ENCODE results near the gene JAM3. TPM values are rescaled to one million over a fixed set of nuclear protein-coding genes. Genes with fewer than 3 reads are reported as not detected.
"Not testable (repeated sequence)": the region's sequence is repeated elsewhere in the genome, so short reads cannot be mapped to it uniquely, and the experiment has no call there.

Gene JAM3
- total RNA-seq, 1 experiment from 2014 or later, result 34.4 TPM

GRCh38 chr11:134171951-134172350 lies 103.1 kb downstream of the JAM3 start:
- H3K36me3 ChIP-seq (replicated peaks; ENCODE audit: control insufficient read depth, insufficient read depth, low read length), result peaks cover 53% of the 10 kb centered on the region
- H3K4me3 ChIP-seq (ENCODE audit: insufficient read depth, low read depth, low read length), result no peak overlapping the region
- DNase-seq, result no peak
- H3K27me3 ChIP-seq (ENCODE audit: control insufficient read depth, insufficient read depth, low read length), result no peaks in the 10 kb centered on the region

GRCh38 chr11:134173296-134173695 lies 104.4 kb downstream of the JAM3 start:
- Histone ChIP-seq H3K36me3 (replicated peaks; ENCODE audit: control insufficient read depth, insufficient read depth, low read length) (peaks cover 51% of the 10 kb centered on the region), H3K4me3 (ENCODE audit: insufficient read depth, low read depth, low read length) (no peak overlapping the region), H3K27me3 (ENCODE audit: control insufficient read depth, insufficient read depth, low read length) (no peaks in the 10 kb centered on the region)
- DNase-seq, result no peak

- H3K36me3 ChIP-seq (replicated peaks; ENCODE audit: control insufficient read depth, insufficient read depth, low read length), result peaks cover 48% of the 10 kb centered on the region
- no peak overlapping the region for H3K4me3 ChIP-seq (ENCODE audit: insufficient read depth, low read depth, low read length)
- no peak for DNase-seq
- no peaks in the 10 kb centered on the region for H3K27me3 ChIP-seq (ENCODE audit: control insufficient read depth, insufficient read depth, low read length)
These were observed 107.4 kb downstream of the JAM3 start for GRCh38 chr11:134176284-134176683.

GRCh38 chr11:134178032-134178674 lies 109.3 kb downstream of the JAM3 start:
- no peak for DNase-seq
- no peaks in the 10 kb centered on the region for H3K27me3 ChIP-seq (ENCODE audit: control insufficient read depth, insufficient read depth, low read length)
- no peak overlapping the region for H3K4me3 ChIP-seq (ENCODE audit: insufficient read depth, low read depth, low read length)
- H3K36me3 ChIP-seq (replicated peaks; ENCODE audit: control insufficient read depth, insufficient read depth, low read length), result peaks cover 40% of the 10 kb centered on the region

GRCh38 chr11:134181707-134182106 lies 112.8 kb downstream of the JAM3 start:
- H3K4me3 ChIP-seq (ENCODE audit: insufficient read depth, low read depth, low read length), result no peak overlapping the region
- no peak for DNase-seq
- no peaks in the 10 kb centered on the region for H3K27me3 ChIP-seq (ENCODE audit: control insufficient read depth, insufficient read depth, low read length)
- H3K36me3 ChIP-seq (replicated peaks; ENCODE audit: control insufficient read depth, insufficient read depth, low read length), result peaks cover 28% of the 10 kb centered on the region

GRCh38 chr11:134188092-134188491 lies 119.2 kb downstream of the JAM3 start:
- not testable (repeated sequence) for H3K27me3 ChIP-seq (ENCODE audit: control insufficient read depth, insufficient read depth, low read length); DNase-seq; H3K4me3 ChIP-seq (ENCODE audit: insufficient read depth, low read depth, low read length)
- peaks cover 32% of the 10 kb centered on the region for H3K36me3 ChIP-seq (replicated peaks; ENCODE audit: control insufficient read depth, insufficient read depth, low read length)

- H3K4me3 ChIP-seq (ENCODE audit: insufficient read depth, low read depth, low read length), result no peak overlapping the region
- no peak for DNase-seq
- peaks cover 16% of the 10 kb centered on the region for H3K36me3 ChIP-seq (replicated peaks; ENCODE audit: control insufficient read depth, insufficient read depth, low read length)
- H3K27me3 ChIP-seq (ENCODE audit: control insufficient read depth, insufficient read depth, low read length), result no peaks in the 10 kb centered on the region
These were observed 127.9 kb downstream of the JAM3 start for GRCh38 chr11:134196756-134197155.

GRCh38 chr11:134199531-134199930 lies 130.7 kb downstream of the JAM3 start:
- DNase-seq, result no peak
- no peak overlapping the region for H3K4me3 ChIP-seq (ENCODE audit: insufficient read depth, low read depth, low read length)
- H3K27me3 ChIP-seq (ENCODE audit: control insufficient read depth, insufficient read depth, low read length), result no peaks in the 10 kb centered on the region
- H3K36me3 ChIP-seq (replicated peaks; ENCODE audit: control insufficient read depth, insufficient read depth, low read length), result peaks cover 16% of the 10 kb centered on the region

- Histone ChIP-seq H3K36me3 (replicated peaks; ENCODE audit: control insufficient read depth, insufficient read depth, low read length) (peaks cover 16% of the 10 kb centered on the region), H3K27me3 (ENCODE audit: control insufficient read depth, insufficient read depth, low read length) (no peaks in the 10 kb centered on the region)
- DNase-seq, result no peak
These were observed 131.8 kb downstream of the JAM3 start for GRCh38 chr11:134200688-134201087.

More at GRCh38 chr11:134200688-134201087, 131.8 kb downstream of the JAM3 start:
- H3K4me3 ChIP-seq (ENCODE audit: insufficient read depth, low read depth, low read length), result no peak overlapping the region

Other genes starting within 250 kb of the JAM3 start
- gene SPATA19, start 223.6 kb upstream of the JAM3 start, total RNA-seq (2014; rRNA removed; shearing (Covaris generic)), result not detected in 2 replicates
- 6.1 and 12.4 TPM in 2 replicates for gene IGSF9B, start 112.1 kb upstream of the JAM3 start, total RNA-seq (2014; rRNA removed; shearing (Covaris generic))
- gene NCAPD3, start 154.9 kb downstream of the JAM3 start, total RNA-seq (2014; rRNA removed; shearing (Covaris generic)), result 54.9 and 68.2 TPM in 2 replicates
- gene VPS26B, start 155.6 kb downstream of the JAM3 start, total RNA-seq (2014; rRNA removed; shearing (Covaris generic)), result 25.3 and 26.8 TPM in 2 replicates
- 114 and 117 TPM in 2 replicates for gene THYN1, start 184.3 kb downstream of the JAM3 start, total RNA-seq (2014; rRNA removed; shearing (Covaris generic))
- gene ACAD8, start 184.5 kb downstream of the JAM3 start, total RNA-seq (2014; rRNA removed; shearing (Covaris generic)), result 44.2 TPM in 2 replicates
- 24.0 and 35.0 TPM in 2 replicates for gene GLB1L3, start 207.3 kb downstream of the JAM3 start, total RNA-seq (2014; rRNA removed; shearing (Covaris generic))